ENCODE measurements around the gene ARHGAP6. TPM values are rescaled to one million over a fixed set of nuclear protein-coding genes. Genes with fewer than 3 reads are reported as not detected.

ARHGAP6 gene
- total and polyA plus RNA-seq, 9 of the 15 experiments (the other 6 are each of a cell fraction or from before 2014, with no cell fraction given), result 12.5 to 63.6 (median 41.8) TPM

- Histone ChIP-seq H3K9me3 (replicated peaks; ENCODE audit: control insufficient read depth, insufficient read depth, low read depth, low read length) (no peaks in the 10 kb centered on the region), H3K79me2 (ENCODE audit: control insufficient read depth, insufficient read depth, low read length) (no peaks in the 10 kb centered on the region), H3K9me1 (ENCODE audit: control insufficient read depth, insufficient read depth, low read length) (no peaks in the 10 kb centered on the region), H3K36me3 (ENCODE audit: control insufficient read depth, insufficient read depth, low read length) (peaks cover 84% of the 10 kb centered on the region), H3K4me1 (replicated peaks in 1 of 2; ENCODE audit: control insufficient read depth in 2 of 2, insufficient read depth in 2 of 2, low read length in 2 of 2) (no peaks in the 10 kb centered on the region), H2AFZ (ENCODE audit: low read depth, low read length) (no peak overlapping the region), H3K27ac (ENCODE audit: extremely low read depth, low read depth, low read length) (no peak overlapping the region), H3K27me3 (ENCODE audit: control insufficient read depth in 2 of 2, insufficient read depth in 2 of 2, low read length in 2 of 2) (no peaks in the 10 kb centered on the region), H3K4me2 (ENCODE audit: insufficient read depth, low read length) (no peak overlapping the region), H3K4me3 (no peak overlapping the region), H4K20me1 (replicated peaks; ENCODE audit: control insufficient read depth, insufficient read depth, low read length) (no peaks in the 10 kb centered on the region), H3K9ac (ENCODE audit: insufficient read depth in 1 of 2, low read depth in 2 of 2, low read length in 2 of 2) (no peak overlapping the region)
- ATAC-seq, result no peak
- TF ChIP-seq ZNF785 (CRISPR knock-in tag; IDR thresholded peaks at IDR 0.05), result no peak
- TF ChIP-seq ZNF436 (CRISPR knock-in tag; IDR thresholded peaks at IDR 0.05), result no peak
- TF ChIP-seq HNRNPK (IDR thresholded peaks at IDR 0.05; ENCODE audit: low read depth, low read length, poor library complexity, severe bottlenecking), result no peak
- TF ChIP-seq HMBOX1 (IDR thresholded peaks at IDR 0.05), result no peak
- no peak for TF ChIP-seq POU5F1 (IDR thresholded peaks at IDR 0.05; ENCODE audit: borderline replicate concordance, low read depth, low read length, partially characterized antibody)
- TF ChIP-seq NFATC3 (IDR thresholded peaks at IDR 0.05), result no peak
- TF ChIP-seq NEUROD1 (IDR thresholded peaks at IDR 0.05; ENCODE audit: borderline replicate concordance, low read depth, low read length, partially characterized antibody), result no peak
- TF ChIP-seq ZEB2 (IDR thresholded peaks at IDR 0.05), result no peak
- no peak for TF ChIP-seq ETS1 (conservative IDR thresholded peaks at IDR 0.05; ENCODE audit: control insufficient read depth, low read depth, low read length)
- no peak for TF ChIP-seq MECOM (CRISPR knock-in tag; IDR thresholded peaks at IDR 0.05)
- ChIA-PET CTCF (ENCODE audit: low intra/inter-chr PET ratio) (no interaction called here), POLR2A (no interaction called here)
- no peak for DNase-seq (ENCODE audit: extremely low read depth in 1 of 4, low spot score in 3 of 4)
- no TSS peak for BruUV-seq (replicated peaks)
- intact Hi-C loops (cut with micrococcal nuclease), result no loop called here
- in situ Hi-C loops (cut with MboI), result no loop called here
- FAIRE-seq, result no peak
- WGBS (ENCODE audit: insufficient coverage, low coverage, missing lambda C conversion rate), result 93% methylated on average over 8 of the region's 8 CpGs
Measured at GRCh38 chrX:11119313-11119943, 546.3 kb downstream of the ARHGAP6 start.
